ENCODE results near the gene MEOX1.

Gene MEOX1

GRCh38 chr17:43650471-43650870 is 11.3 kb downstream of the MEOX1 start:
- DNase-seq, result no peak

GRCh38 chr17:43648916-43649315 is 12.8 kb downstream of the MEOX1 start:
- DNase-seq, result no peak

GRCh38 chr17:43645765-43646481 is 15.8 kb downstream of the MEOX1 start:
- DNase-seq, result no peak

- DNase-seq, result no peak
These were observed 16.3 kb downstream of the MEOX1 start for GRCh38 chr17:43645450-43645764.

GRCh38 chr17:43644081-43644480 is 17.6 kb downstream of the MEOX1 start:
- peak; percentile 11 to 68 for DNase-seq

GRCh38 chr17:43641416-43641815 is 20.3 kb downstream of the MEOX1 start:
- DNase-seq, result no peak

- DNase-seq, result no peak
These were observed 21.1 kb downstream of the MEOX1 start for GRCh38 chr17:43640491-43641252.

- no peak for DNase-seq
These were observed 24.0 kb downstream of the MEOX1 start for GRCh38 chr17:43637563-43638323.

- no peak for DNase-seq
These were observed 25.3 kb downstream of the MEOX1 start for GRCh38 chr17:43636426-43636825.

- DNase-seq, result no peak
These were observed 27.1 kb downstream of the MEOX1 start for GRCh38 chr17:43634591-43635125.

- no peak for DNase-seq
These were observed 29.5 kb downstream of the MEOX1 start for GRCh38 chr17:43632221-43632620.

- DNase-seq, result no peak
These were observed 30.3 kb downstream of the MEOX1 start for GRCh38 chr17:43631429-43631828.

GRCh38 chr17:43628089-43628650 is 33.6 kb downstream of the MEOX1 start:
- no peak for DNase-seq

- DNase-seq, result peak in 1 of 2 experiments; percentile 32
These were observed 34.1 kb downstream of the MEOX1 start for GRCh38 chr17:43627653-43628052.

- no peak for DNase-seq
These were observed 35.7 kb downstream of the MEOX1 start for GRCh38 chr17:43626023-43626422.

- no peak for DNase-seq
These were observed 36.1 kb downstream of the MEOX1 start for GRCh38 chr17:43625606-43626005.

- DNase-seq, result no peak
These were observed 41.1 kb downstream of the MEOX1 start for GRCh38 chr17:43620581-43620980.

GRCh38 chr17:43620147-43620546 is 41.6 kb downstream of the MEOX1 start:
- no peak for DNase-seq

- no peak for DNase-seq
These were observed 42.0 kb downstream of the MEOX1 start for GRCh38 chr17:43619705-43620104.

GRCh38 chr17:43618276-43618675 is 43.4 kb downstream of the MEOX1 start:
- no peak for DNase-seq

- no peak for DNase-seq
These were observed 44.9 kb downstream of the MEOX1 start for GRCh38 chr17:43616852-43617251.

GRCh38 chr17:43616421-43616820 is 45.3 kb downstream of the MEOX1 start:
- DNase-seq, result no peak

GRCh38 chr17:43616029-43616351 is 45.7 kb downstream of the MEOX1 start:
- DNase-seq, result no peak
